Left kidney (tissue), 2 donors: Measurements from ENCODE around the gene HMGN2. TPM values are rescaled to one million over a fixed set of nuclear protein-coding genes. Genes with fewer than 3 reads are reported as not detected.
"Not testable (repeated sequence)": the region's sequence is repeated elsewhere in the genome, so short reads cannot be mapped to it uniquely, and the experiment has no call there.

Experiments used
- DNase-seq: peaks from one replicate; pipeline ENCODE4 v3.0.0-alpha.2; 2013
- polyA plus RNA-seq: library from polyadenylated mRNA; unstranded; fragments of 120-200 nt; gene quantifications from one replicate; pipeline ENCODE4 v1.2.1, GENCODE V29; 2013; ENCODE audit not compliant: insufficient read length

Gene HMGN2
- polyA plus RNA-seq, 1 donor = 1,264 TPM

DNA sequence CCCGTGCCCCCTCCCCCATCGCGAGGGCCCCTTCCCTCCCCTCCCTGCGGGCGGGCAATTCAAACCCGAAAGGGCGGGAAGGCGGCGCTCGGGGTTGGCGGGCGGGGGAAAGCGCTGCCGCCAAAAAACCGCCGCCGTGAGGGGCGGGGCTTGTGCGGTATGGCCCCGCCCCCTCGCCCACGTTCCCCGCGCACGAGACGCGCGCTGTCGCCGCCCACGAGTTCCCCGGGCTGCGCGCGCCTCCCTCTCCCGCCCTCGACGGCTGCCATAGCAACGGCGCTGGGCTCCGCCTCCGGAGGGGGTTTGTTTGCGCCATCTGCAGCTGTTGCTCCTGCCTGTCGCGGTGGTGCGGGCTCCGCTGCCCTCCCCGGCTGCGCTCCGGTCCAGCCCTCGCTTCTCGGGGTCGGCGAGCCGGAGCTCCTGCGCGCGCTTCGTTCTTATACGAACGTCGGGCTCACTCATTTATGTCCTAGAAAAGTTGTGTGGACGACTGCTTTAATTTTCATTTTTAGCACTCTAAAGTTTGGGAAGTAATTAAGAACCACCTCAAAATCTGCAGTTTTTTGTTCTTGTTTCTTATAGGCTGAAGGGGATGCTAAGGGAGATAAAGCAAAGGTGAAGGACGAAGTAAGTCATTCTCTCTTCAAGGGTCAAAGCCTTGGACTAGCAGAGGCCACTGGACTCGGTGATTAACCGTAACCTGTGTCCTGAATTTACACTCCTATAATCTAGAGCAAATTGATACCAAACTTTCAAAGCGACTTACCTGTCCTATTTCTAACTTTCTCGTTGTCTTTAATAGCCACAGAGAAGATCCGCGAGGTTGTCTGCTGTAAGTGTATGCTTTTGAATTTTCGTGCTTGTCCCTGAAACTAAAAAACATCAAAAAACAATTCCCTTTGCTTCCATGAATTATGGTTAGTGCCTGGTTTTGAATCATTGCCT, 933 bp downstream of the HMGN2 start:
- DNase-seq = peak; percentile 93

DNA sequence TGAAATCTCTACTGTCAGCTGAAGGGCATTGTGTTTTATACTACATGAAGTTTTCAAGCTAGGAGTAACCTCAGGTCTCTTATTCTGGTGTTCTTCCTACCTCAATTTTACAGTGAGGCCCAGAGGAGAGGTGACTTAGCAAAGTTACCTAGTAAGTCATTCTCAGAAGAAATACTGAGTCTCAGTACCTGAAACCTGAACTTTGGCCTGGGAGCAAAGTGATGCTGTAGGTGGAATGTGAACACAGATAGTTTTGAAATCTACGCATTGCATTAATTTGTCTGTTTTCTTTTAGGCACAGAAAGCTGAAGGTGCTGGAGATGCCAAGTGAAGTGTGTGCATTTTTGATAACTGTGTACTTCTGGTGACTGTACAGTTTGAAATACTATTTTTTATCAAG, 2.6 kb downstream of the HMGN2 start:
- DNase-seq = no peak

DNA sequence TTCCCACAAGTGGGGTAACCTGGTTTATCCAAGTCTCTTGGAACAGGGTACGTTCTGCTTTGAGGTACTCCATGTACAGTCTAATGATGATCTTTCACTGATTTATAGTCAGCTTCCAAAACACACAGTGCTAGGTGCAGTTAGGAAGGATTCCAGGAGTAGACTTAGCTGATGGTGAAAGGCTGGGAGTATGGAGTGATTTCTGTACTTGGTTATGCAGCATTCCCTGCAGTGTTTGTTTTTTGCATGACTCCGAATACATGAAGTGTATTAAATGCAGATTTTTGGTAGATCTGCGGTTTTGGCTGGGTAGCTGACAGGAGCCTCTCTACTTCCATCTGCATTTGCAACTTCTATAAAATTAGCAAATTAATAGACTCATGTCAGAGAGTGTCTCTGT, 3.7 kb downstream of the HMGN2 start:
- DNase-seq = no peak

DNA sequence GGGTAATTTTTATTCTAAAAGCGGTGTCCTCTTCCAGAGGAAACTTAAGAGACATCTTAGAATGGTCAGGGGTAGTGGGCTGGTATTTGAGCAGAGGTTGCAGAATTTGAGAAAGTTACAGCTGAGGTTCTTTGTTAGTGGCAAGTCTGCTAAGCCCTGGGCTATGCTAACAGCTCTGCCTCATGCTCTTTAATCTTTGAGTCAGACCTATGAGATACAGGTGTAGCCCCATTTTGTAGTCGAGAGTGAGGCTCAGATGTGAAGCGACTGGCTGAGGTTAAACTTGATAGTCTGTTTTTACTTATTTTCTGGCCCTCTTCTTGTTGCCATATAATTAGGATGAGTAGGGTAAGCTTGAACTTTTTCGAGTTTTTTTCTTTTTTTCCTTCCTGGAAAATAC, 4.7 kb downstream of the HMGN2 start:
- no peak for DNase-seq

DNA sequence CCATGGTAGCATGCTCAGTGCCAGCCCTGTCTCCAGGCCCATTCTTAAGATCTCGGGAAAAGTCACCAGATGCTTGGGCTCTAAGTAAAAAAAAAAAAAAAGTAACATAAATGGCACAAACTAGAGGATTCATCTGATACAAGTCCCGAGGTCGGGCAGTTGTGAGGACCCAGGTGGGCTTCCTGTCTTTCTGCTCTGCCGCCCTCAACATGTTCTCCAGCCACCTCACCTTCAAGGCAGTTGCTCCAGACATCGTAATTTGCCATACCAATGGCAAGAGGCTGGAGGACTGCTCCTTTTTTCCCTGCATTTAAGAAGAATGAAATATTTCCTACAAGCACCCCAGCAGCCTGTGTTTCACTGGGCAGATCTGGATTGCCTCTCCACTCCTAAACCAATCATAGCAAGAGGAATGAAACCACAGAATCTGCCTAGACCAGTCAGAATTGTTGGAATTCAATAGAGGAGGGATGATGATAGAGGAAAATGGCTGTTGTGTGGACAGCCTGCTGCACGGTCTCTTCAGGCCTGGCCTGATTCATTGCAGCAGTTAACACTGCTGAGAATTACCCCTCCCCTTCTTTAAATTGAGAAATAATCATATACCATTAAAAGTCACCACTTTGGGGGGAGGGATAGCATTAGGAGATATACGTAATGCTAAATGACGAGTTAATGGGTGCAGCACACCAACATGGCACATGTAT, 5.4 kb downstream of the HMGN2 start:
- DNase-seq = no peak

DNA sequence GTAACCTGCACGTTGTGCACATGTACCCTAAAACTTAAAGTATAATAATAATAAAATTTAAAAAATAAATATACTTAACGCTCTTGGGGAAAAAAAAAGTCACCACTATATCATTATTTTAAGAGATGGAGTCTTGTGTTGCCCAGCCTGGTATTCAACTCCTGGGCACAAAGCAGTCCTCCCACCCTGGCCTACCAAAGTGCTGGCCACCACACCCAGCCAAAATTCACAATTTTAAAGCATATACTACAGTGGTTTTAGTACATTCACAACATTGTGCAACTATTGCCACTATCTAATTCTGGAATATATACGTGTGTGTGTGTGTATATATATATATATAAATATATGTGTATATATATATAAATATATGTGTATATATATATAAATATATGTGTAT, 5.9 kb downstream of the HMGN2 start:
- DNase-seq = no peak

DNA sequence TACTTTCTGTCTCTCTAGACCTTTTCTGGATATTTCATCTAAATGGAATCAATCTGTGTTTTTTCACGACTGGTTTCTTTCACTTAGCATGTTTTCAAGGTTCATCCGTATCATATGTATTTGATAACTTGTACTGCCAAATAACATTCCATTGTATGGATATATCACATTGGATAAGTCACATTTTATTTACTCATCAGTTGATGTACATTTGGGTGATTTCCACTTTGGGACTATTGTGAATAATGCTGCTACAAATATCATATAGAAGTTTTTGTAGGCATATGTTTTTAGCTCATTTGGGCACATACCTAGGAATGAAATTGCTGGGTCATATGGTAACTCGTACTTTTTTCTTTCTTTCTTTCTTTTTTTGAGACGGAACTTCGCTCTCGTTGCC, 6.7 kb downstream of the HMGN2 start:
- DNase-seq = no peak

DNA sequence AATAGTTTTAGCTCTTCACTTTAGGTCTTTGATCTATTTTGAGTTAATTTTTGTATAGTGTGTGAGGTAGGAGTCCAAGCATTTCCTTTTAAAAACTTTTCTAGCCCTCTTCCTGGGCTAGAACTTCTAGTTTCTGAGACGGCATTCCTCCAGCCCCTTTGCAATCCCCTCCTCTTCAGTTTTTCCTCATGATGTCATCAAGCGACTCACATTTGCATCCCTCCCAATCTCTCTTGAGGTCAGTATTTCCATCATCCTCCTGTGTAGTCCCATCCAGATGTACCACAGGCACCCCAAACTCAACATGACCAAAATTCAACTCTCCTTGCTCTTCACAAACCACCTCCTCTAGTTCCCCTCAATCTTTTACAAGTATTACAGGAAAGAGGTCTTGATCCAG, 10.7 kb downstream of the HMGN2 start:
- no peak for DNase-seq

DNA sequence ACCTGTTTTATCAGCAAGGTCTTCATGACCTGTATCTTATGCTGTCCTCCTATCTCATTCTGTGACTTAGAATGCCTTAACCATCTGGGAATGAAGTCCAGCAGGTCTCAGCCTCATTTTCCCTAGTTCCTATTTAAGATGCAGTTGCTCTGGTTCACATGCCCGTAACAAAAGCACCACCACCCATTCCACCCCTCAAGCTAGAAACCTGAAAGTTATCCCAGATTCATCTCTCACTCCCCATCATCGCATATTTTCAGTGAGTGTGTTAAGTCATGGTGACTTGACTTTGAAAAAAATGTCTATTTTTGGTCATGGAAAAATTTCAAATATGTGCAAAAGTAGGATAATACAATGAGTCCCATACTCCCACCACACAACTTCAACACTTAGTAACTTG, 11.7 kb downstream of the HMGN2 start:
- DNase-seq = no peak

DNA sequence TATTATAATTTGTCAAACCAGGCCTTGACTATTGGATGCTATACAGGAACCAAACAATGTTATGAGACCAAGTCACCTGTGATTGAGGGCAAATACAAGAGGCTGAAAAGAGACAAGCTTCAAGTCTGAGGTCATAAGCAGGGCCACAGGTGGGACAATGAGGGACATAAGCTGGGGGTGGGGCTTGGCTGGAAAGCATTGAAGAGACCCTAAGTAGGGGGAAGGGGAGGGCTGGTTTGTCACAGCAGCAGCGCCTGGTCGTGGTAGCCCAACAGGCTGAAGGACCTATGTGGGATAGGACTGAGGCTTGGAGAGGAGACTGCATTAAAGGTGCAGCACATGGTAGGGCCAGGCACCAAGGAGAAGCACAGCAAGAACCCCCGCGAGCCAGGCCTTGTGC, 17.9 kb downstream of the HMGN2 start:
- DNase-seq = no peak

DNA sequence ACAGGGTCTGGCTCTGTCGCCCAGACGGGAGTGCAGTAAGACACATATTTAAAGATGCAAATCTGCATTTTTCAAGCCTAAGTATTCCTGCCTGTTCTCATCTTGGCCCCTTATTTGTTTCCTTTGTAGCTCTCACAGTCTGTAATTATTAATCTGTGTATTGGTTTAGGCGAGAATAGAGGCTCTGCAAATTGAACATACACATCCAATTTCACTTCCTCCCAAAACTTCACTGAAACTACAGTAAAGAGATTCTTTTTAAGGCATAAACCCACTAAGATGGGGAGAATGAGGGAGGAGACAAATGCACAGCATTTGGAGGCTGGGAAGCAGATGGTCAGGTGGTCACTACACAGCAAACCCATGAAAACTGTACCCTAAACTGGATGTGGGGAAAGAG, 21.0 kb downstream of the HMGN2 start:
- no peak for DNase-seq

DNA sequence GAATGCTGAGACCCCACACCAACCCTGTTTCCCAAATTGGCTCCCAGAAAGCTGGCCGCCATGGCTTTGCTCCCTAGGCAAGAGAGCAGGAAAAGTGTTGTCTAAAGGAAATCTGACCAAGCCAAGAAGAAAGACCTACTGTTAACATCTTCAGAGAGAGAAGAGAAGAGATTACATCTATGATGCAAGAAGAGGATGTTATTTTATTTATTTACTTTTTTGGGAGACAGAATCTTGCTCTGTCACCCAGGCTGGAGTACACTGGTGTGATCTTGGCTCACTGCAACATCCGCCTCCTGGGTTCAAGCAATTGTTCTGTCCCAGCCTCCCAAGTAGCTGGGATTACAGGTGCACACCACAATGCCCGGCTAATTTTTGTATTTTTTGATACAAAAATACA, 21.7 kb downstream of the HMGN2 start:
- DNase-seq = no peak

DNA sequence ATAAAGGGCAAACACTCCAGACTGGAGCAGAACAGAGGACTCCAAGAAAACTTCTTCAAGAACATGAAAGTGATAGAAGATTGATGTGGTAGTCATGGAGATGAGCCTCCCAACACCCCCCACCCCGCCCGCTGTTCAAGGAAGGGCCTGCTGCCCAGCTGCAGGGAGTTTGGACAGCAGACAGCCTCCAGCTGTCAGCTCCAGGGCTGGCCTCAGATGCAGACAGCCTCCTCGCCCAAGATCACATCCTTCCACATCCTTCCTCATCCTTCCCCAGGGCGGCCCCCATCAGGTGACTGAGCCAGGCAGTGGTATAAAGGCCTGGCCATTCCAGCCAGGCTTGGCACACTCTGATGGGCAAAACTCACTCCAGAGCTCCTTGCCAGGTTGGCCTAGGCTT, 24.6 kb downstream of the HMGN2 start:
- peak; percentile 53 for DNase-seq

DNA sequence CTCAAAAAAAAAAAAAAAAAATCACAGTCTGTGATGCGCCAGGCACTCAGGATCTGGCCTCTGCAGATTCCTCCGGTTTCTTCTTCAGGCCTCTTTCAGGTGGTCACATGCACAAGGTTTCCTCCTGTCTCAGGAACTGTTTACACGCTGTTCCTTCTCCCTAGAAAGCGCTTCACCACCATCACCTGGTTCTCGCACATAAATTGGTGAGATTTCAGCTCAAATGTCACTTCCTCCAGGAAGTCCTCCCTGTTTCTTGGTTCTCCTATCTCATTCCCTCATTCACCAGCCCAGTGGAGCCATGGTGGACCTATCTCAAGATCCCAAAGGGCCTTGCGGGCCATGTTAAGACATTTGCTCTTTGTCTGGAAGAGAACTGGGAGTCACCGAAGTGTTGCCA, 26.7 kb downstream of the HMGN2 start:
- DNase-seq = no peak

DNA sequence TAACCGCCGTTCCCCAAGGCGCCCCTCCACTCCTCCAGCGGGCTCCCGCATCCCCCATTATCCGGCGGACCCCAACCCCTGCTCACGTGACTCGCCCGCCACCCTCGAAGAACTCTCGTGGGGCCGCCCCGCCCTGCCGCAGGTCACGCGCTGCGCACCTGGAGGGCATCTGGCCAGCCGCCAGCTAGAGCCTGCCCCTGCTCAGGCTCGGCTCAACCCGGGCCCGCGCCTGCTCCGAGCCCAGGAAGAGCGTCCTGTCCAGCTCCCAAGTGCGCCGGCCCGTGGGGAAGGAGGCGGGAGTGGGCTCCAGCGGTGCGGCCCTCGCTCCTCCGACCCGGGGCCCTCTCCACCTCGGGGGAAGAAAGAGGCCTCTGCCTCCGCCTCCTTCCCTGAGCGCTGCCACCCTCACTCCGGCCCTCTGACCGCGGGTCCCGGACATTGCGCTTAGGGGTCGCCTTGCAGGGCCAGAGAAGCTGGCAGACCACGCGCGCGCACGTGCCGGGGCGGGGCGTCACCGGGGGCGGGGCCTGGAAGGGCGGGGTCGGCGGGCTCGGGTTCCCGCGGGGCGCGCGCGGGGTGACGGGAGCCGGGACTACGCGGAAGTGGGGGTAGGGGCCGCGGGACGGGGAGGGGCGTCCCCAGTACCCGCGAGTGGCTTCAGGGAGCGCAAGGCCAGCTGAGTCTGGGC, 28.4 kb downstream of the HMGN2 start:
- peak; percentile 85 for DNase-seq

DNA sequence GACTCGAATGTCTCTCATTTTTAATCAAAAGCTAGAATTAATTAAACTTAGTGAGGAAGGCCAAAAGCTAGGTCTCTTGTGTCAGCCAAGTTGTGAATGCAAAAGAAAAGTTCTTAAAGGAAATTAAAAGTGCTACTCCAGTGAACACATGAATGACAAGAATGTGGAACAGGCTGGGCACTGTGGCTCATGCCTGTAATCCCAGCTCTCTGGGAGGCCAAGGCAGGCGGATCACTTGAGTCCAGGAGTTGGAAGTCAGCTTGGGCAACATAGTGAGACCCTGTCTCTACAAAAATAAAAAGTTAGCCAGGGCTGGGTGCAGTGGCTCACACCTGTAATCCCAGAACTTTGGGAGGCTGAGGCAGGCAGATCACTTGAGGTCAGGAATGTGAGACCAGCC, 38.5 kb downstream of the HMGN2 start:
- peak; percentile 29 for DNase-seq

DNA sequence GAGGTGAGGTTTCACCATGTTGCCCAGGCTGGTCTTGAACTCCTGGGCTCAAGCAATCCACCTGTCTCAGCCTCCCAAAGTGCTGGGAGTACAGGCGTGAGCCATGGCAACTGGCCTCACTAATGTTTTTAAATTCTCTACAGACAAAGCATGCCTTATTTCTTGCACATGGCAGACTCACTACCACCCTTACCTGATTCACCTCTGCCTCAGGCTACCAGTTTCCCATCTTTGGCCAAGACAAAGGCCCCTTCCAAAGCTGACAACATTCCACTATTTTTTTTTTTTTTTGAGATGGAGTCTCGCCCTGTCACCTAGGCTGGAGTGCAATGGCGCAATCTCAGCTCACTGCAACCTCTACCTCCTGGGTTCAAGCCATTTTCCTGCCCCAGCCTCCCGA, 43.6 kb downstream of the HMGN2 start:
- not testable (repeated sequence) for DNase-seq

DNA sequence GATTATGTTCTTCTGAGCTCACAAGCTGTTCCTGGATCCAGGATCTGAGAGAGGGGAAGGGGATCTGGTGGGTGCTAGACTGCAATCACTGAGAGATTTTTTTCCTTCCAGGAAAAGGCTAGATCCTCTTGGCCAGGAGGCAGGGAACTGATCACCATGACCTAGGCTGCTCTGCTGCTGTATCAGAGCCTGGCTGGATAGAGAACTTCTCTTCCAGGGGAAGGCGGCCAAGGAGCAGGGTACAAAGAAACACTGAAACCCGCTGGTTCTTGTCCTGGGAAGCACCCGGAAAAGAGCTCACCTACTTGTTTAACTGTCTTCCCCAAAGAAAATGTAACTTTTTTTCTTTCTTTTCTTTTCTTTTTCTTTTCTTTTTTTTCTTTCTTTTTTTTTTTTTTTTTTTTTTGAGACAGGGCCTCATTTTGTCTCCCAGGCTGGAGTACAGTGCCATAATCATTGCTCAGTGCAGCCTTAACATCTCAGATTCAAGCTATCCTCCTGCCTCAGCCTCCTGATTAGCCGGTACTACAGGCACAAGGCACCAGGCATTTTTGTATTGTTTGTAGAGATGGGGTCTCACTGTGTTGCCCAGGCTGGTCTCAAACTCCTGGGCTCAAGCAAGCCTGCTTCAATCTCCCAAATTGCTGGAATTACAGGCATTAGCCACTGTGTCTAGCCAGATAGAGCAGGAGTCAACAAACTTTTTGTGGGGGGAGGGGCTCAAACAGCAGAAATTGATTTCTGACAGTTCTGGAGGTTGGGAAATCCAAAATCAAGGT, 44.9 kb downstream of the HMGN2 start:
- no peak for DNase-seq

DNA sequence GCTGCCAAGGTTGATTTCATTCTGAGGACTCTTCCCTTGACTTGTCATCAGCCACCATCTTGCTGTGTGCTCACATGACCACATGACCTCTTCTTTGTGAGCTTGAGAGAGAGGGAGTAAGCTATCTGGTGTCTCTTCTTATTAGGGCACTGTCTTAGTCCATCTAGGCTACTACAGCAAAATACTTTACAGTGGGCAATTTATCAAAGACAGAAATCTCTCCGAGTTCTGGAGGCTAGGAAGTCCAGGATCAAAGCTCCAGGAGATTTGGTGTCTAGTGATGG, 45.5 kb downstream of the HMGN2 start:
- no peak for DNase-seq

DNA sequence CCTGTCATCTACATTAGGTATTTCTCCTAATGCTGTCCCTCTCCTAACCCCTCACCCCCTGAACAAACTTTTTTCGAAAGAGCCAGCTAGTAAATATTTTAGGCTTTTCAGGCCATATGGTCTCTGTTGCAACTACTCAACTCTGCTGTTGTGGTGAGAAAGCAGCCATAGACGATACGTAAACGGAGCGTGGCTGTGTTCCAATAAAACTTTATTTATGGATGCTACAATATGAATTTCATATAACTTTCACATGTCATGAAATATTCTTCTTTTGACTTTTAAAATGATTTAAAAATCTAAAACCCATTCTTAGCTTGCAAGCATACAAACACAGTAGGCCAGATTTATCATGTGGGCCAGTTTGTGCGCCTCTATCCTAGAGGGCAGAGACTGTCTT, 46.1 kb downstream of the HMGN2 start:
- no peak for DNase-seq

DNA sequence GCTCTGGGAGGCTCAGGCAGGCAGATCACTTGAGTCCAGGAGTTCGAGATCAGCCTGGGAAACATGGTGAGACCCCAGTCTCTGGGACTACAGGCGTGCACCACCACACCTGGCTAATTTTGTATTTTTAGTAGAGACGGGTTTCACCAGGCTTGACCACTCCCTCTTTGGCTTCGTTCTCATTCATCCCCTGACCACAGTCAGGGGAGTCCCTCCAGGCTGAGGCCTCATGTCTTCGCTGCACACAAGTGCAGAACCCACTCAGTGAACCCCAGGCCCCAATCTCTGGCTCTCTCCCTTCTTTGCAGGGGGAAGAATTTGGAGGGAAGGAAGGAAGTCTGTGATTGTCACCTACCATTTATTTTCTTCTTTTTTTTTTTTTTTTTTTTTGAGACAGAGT, 48.1 kb downstream of the HMGN2 start:
- no peak for DNase-seq

DNA sequence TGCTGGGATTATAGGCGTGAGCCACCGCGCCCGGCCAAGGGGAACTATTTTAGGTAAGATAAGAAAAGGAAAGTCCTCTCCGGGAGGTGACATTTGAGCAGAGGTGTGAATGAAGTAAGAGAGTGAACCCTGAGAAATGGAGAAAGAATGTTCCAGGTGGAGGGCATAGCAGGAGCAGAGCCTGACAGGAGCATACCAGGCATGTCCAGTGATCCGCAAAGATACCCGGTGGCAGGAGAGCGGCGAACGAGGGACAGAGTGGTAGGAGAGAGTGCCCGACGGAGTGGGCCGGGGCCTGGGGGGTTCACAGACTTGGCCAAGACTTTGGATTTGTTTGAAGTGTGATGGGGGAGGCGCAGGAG, 49.4 kb downstream of the HMGN2 start:
- no peak for DNase-seq

DNA sequence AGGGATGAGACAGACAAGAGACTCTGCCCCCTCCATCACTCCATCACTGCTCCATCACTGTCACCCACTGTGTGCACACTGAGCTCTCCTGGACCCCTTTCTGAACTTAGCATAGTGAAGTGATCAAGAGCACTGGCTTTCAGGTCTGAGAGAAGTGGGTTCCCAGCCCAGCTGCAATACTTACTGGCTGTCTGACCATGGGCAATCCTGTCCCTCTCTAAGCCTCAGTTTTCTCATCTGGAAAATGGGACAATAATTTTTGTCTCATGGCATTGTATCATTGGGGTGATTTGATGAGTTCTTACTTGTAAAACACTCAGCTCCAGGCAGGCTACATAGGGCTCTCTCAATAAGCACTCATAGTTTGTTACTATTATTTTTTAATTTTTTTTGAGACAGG, 49.8 kb downstream of the HMGN2 start:
- DNase-seq = no peak
